T follicular helper cell (primary cell): ENCODE data around the gene CNPY2.
"Not testable (repeated sequence)": the region's sequence is repeated elsewhere in the genome, so short reads cannot be mapped to it uniquely, and the experiment has no call there.

Experiments used
- DNase-seq: peaks from one replicate; pipeline ENCODE4 v3.0.0-alpha.2; 2020; ENCODE audit warnings: low read depth

Gene CNPY2

DNA sequence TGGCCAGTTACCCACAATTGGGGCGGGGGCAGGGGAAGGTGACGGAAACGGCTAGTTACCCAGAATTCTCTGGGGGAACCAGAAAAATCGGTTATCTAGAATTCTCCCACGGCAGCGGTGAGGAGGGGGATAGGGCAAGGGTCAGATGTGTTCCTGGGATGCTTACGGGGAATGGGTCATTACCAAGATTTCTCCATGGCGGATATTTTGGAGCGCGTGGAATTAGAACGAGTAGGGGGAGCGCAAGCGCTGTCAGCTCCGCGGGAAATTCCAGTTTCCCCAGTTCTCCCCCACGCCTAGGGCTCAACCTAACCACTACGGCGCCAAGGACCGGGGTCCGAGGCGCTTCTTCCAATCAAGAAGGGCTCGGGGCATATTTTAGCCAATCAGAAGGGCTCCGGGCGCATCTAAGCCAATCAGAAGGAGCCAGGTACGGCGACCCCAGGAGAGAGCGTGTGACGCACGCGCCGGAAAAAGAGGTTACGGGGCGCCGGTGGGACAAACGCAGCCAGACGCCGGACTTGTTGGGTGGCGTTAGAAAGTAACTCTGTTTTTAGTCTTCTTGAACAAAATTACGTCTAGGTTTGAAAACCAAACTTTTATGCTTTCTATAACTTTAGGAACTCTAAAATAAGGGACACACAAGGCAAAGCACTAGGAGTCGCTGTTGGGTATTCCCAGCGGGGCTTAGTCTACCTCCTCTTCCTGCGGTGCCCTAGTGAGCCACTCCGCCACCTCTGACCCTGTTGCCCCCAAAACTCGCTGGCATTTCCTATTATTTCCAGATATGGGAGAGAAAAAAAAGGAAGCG, 18.1 kb upstream of the CNPY2 start, which contains the start of gene PAN2:
PAN2 (minus strand) TSS at position 322 of the 811 bp plus-strand sequence. CDS start 906 bp downstream, outside the sequence.
- DNase-seq, result peak; percentile 87

DNA sequence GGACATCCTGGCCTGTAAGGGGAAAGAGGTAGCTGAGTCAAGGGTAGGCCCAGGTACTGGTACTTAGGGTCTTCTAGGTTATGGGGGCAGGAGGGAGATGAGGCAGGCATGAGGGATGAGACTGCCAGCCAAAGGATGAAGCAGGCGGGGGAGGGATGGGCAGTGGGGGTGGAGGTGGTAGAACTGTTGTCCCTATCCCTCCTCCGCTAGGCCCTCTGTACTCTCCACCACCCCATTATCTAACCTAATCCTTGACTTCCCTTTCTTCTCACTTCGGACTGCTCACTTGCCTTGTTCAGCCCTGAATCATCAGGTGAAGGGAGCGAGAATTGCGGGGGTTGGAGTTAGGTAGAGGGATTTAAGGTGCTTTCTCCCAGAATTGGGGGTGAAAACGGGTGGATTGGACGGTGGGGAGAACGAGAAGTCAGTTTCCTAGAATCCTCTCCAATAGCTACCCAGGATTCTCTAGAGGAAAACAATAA, 17.4 kb upstream of the CNPY2 start:
- DNase-seq, result no peak

DNA sequence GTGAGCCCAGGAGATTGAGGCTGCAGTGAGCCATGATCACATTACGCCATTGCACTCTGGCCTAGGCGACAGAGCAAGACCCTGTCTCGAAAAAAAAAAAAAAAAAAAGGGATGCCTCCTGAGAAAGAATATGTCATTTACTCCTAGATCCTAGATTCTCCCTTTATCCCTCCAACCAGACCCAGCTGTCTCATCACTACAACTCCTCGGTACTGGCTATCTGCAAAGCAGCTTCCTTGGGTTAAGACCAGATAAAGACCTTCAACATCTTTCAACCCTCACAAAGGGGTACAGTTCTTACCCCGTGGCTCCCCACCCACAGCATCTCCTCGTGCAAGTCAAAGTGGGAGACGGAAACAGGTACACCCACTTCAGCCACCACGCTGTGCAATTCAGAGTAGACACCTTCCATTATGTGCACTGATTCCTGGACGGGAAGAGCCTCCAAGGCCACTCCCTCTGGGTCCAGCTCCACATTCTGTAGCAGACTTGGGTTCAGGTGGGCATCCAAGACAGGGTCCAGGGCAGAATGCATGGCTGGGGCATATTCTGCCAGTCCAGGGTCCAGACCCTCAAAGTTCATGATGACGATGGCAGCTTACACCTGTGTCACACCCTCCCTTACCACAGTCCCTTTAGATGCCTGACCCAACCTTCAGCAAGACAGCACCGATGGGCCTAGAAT, 16.9 kb upstream of the CNPY2 start:
- no peak for DNase-seq

DNA sequence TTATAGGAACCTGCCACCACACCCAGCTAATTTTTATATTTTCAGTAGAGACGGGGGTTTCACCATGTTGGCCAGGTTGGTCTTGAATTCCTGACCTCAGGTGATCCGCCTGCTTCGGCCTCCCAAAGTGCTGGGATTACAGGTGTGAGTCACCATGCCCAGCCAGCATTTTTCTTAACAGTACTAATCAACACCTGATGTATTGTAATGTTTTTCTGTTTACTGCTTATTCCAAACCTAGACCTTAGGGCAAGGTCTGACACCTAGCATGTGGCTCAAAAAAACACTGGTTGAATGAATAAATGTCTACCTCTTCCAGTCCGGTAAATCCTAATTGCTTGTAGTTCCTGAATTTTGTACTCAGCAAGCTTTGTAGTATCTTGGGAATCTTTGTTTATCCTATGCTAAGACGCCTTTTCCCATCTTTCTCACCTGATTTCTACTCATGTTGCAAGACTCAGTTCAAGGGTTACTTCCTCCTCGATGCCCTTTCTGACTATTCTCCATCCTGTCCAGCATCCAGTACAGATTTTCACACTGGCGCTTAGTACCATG, 15.2 kb upstream of the CNPY2 start:
- DNase-seq, result no peak

DNA sequence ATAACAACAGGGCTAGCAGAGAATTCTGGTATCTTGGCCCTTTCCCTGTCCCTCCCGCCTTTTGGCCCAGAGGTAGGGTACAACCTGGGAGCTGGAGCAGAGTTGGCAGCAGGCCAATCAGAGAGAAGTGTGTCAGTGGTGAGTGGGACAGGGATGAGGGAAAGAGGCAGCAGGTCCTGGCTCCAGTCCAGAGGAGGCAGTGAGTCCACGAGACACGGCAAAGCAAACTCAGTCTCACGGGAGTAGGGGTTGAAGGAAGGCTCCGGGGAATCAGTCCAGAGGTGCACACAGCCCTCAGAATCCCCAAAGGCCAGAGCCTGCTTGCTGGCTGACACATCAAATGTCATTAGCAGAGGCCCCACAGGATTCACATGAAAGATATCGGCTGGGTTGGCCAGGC, 10.7 kb upstream of the CNPY2 start:
- no peak for DNase-seq

DNA sequence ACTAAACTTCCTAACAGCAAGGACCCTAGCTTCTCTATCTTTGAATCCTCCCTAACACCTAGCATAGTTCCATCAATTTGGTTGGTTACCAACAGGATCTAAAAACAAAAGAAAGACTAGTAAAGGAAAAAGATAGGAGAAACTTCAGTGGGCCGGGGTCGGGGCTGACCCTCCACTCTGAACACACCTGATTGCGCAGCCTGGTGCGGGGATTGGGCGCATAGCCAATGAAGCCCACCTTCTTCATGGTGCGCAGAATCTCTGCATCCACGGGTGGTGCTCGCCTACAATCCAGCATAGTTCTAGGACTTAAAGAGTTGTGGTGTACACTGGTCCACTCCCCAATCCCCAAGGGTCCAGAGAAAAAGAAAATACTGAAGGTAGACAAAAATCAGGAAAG, 10.3 kb upstream of the CNPY2 start:
- DNase-seq, result no peak

DNA sequence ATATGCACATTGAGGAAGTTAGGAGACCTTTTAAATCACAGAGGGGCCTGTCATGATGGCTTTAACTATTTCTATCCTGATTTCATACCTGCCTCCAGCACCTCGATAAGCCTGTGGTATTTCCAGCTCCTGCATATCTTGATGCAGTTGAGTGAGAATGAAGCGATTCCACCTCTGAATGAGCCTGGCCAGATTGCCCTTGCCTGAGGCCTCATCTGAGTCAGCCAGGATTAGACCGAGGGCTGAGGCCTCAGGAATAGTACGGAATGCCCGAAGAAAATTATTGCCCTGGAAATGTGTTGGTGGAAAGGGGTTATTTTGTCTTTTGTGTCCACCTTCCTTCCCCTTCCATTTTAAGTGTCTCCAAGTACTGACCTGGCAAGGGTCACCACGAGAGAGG, 8.4 kb upstream of the CNPY2 start:
- no peak for DNase-seq

DNA sequence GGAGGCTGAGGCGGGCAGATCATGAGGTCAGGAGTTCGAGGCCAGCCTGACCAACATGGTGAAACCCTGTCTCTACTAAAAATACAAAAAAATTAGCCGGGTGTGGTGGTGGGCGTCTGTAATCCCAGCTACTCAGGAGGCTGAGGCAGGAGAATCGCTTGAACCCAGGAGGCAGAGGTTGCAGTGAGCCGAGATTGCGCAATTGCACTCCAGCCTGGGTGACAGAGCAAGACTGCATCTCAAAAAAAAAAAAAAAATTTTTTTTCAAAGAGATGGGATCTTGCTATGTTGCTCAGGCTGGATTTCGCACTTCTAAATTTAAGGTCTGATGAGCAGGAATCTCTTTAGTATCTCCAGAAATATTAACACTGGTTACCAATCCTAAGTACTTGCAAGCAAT, 5.8 kb upstream of the CNPY2 start:
- not testable (repeated sequence) for DNase-seq

DNA sequence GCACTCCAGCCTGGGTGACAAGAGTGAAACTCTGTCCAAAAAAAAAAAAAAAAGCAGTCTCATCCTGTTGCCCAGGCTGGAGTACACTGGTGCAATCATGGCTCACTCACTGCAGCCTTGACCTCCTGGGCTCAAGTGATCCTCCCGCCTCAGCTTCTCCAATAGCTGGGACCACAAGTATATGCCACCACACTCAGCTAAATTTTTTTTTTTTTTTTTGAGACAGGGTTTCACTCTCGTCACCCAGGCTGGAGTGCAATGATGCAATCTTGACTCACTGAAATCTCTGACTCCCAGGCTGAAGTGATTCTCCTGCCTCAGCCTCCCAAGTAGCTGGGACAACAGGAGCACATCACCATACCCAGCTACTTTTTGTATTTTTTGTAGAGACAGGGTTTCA, 5.2 kb upstream of the CNPY2 start:
- DNase-seq, result no peak

DNA sequence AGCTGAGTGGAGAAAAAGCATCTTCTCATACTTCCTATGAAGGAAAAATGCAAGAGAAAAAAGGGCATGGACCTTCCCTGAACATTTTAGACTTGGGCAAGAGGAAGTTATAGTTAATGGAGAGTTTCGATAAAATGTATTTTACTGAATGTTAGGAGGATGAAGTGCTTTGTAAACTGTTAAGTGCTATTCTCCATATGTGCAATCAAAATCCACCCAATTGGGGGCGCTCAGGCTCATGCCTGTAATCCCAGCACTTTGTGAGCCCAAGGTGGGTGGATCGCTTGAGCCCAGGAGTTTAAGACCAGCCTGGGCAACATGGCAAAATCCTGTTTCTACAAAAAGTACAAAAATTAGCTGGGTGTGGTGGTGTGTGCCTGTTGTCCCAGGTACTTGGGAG, 1.9 kb upstream of the CNPY2 start:
- no peak for DNase-seq

DNA sequence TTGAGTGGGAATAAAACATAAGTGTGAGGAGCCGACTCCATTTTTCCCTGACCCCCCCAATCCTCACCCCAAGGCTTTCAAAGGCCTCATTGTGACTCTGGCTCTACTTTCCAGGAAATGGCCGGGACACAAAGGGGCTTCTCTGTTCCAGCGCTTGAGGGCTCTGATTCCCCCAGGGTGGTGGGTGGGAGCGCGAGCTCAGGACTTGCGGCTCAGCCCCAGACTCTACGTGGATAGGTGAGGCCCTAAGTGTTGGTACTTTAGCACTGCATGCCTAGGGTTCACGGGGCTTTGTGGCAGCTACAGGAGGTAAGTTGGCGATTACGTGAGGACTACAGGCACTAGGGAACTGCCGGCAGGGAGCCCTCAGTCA, 553 bp downstream of the CNPY2 start:
- no peak for DNase-seq

DNA sequence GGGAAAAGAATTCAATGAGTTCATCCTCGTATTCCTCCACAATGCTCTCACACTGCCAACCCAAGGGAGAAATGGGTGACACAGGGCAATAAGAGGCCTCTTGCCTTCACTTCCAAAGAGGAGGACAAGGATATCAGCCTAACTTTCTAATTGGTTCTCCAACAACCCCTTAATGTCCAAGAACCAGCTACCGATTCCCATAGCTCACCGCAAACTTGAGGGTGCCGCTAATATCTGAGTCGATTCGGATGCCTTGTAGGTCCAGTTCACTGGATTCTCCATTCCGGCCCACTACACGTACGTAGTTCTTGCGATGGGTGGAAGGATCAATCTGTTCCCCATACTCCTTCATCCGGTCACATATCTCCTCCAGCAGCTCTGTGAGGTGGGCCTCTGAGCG, 4.8 kb downstream of the CNPY2 start:
- no peak for DNase-seq

DNA sequence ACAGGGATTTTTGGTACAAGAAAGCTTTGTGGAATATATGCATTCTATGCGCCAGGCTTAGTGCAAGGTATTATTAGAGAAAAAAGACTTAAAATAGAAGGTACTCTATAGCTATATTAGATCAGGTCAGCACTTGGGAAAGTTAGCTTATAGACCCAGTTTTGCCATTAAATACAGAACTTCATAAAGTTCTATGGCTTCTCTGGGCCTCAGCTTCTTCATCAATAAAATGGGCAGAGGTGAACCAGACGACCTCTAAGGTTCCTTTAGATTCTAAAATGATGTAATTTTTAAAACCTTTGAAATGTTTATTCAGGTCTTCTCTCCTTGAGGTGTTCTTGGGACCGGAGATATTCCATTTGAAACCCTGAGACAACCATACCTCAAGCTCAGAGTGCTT, 7.1 kb downstream of the CNPY2 start:
- DNase-seq, result no peak

DNA sequence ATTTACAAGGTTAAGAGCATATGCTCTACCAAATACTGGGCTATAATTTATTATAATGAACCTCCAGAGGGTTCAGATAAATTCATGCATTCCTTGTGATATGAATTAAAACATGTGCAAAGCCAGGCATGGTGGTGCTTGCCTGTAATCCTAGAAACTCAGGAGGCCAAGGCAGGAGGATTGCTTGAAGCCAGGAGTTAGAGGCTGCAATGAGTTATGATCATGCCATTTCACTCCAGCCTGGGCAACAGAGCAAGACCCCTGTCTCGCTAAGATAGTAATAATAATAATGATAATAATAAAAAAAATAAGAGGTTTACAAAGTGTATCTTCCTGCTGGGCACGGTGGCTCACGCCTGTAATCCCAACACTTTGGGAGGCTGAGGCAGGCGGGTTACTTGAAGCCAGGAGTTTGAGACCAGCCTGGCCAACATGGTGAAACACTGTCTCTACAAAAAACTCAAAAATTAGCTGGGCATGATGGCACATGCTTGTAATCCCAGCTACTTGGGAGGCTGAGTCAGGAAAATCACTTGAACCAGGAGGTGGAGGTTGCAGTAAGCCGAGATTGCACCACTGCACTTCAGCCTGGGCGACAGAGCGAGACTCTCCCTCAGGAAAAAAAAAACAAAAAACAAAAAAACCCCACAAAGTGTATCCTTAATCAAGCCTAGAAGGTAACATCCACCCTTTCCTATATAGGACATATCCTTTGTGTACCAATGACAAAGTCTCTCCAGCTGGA, 8.4 kb downstream of the CNPY2 start:
- no peak for DNase-seq

DNA sequence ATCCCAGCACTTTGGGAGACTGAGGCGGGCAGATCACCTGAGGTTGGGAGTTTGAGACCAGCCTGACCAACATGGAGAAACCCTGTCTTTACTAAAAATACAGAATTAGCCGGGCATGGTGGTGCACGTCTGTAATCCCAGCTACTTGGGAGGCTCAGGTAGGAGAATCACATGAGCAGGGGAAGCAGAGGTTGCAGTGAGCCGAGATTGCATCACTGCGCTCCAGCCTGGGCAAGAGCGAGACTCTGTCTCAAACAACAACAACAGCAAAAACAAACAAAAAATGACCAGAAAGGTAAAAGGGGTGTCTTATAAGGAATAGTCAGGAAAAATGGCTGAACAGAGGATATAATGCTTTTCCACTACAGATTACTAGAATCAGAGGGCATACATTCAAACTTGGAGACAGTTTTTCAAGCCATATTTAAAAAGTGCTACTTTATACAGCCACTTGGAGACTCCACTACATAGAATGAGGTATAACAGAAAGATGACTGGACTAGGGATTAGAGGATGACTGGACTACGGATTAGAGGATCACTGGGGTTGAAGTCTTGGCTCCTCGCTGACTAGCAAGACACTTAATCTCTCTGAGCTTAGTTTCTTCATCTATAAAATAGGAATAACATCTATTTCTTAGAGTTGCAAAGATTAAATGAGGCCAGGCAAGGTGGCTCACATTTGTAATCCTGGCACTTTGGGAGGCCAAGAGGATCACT, 10.8 kb downstream of the CNPY2 start:
- DNase-seq, result no peak

DNA sequence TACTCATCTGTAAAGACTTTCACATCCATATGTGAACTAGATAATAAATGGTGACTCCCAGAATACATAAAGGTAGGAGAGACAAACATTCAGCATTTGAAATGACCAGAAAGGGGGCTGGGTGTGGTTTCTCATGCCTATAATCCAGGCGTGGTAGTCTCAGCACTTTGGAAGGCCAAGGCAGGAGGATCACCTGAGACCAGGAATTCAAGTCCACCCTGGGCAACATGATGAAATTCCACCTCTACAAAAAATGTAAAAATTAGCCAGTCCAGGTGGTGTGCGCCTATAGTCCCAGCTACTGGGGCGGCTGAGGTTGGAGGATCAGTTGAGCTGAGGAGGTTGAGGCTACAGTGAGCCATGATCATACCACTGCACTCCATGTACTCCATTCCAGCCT, 11.5 kb downstream of the CNPY2 start:
- DNase-seq, result no peak

DNA sequence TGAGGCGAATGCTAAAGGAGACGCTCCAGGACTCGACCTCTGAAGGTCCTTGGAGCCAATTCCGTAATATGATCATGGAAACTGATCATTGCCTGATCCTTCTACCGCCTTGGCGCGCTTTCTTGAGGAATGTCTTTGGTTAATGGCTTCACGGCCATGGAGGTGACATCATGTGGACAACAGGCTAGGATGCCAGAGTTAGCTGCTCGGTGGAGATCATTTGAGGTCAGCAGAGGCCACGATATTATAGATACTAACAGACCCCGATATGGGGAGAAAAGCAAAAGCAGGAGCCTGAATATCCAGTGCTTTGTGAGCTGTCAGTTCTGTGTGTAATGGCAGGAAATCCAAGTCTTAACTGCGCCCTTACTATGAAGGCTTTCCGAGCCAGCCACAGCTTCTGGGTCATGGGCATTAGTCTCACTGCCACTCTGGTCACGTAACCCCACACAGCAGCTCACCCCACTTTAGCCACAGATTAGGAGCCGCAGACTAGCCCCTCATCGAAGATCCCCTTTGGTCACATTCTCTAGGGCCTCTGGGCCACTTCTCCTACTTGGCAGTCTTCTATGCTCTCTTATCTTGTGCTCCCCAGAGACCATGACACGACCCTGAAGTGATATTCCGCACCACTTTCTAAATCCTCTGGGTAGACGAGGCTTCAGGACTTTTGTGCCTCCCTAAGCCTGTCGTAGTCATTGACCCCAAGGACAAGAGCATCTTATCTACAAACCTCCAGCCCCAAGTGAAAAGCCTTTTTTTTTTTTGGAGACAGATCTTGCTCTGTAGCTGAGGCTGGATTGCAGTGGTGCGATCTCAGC, 14.9 kb downstream of the CNPY2 start:
- DNase-seq, result no peak

DNA sequence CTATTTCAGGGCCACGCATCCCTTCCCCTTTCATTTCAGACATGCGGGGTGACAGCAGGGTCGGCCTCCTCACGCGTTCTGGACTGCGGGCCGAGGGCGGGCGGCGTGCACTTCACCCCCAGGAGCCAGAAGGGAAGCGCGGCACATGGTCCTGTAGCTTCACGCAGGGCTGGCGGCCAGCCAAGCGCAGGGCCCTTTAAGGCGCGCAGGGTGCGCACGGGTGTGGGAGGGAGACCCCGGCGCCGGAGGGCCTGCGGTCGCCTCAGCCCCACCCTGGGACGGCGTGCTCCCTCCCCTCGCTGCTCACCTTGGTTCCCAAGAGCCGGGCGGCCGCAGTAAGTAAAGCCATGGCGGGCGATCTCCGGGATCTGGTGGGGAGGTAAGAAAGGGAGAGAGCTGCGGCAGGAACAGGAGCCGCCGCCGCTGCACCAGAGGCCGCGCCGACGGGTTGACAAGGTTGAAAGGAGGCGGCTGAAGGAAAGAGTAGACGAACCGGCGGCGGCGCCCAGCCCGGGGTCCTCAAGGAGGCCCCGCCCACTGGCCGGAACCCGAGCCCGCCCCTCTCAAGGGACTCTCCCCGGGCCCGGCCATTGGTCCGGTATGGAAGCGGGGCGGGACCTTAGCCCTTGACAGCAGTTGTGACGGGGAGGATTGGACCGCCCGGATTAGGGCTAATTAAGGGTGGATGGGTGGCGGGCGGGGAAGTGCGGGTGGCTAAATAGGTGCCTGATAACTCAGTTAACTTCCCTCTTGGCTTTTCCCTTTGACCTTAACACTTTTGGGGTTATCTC, 15.7 kb downstream of the CNPY2 start, which contains the start of gene CS:
CS (minus strand) TSS at position 478 of the 791 bp plus-strand sequence; CDS start at position 349, 129 bp downstream.
- DNase-seq, result peak; percentile 99

DNA sequence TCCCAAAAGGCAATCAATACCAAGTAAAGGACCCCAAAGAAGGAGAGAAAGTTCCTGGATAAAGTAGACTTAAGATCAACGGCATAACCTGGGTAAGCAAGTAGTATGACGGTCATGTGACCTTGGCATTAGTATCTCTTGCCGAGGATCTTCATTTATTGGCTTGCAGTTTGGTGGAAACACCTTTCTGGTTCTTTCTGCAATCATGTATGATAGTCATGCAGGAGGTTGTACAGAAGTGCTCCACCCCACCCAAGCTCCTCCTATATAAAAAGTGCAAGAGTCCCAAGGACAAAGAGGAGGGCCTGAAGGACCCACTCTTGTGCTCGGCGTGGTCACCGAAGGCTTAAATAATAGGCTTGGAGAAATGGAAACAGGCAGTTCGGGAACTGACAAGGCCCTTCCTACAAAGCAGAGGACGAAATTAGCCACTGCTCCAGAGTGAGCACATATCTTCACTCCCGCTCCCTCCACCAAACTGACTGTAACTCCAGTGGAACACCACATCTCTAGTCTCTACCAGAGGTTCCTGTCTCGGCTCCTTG, 16.4 kb downstream of the CNPY2 start:
- DNase-seq, result no peak

DNA sequence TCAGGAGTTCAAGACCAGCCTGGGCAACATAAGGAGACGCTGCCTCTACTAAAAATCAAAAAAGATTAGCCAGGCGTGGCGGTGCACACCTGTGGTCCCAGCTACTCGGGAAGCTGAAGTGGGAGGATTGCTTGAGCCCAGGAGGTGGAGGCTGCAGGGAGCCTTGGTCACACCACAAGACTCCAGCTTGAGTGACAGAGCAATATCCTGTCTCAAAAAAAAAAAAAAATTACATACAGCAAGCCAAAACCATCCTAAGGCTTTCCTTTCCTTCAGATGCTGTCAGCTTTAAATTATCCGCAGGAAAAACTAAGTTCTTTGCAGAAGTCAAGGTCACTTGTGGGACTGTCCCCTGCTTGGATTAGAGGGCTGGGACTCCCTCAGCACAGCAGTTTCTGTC, 17.0 kb downstream of the CNPY2 start:
- no peak for DNase-seq
